GM21423 (cell line): ENCODE data around the gene AGPAT2.

Source experiments
- ATAC-seq: cut with Tn5 transposase; IDR thresholded peaks from one replicate; pipeline ENCODE4 v1.9.1; 2021; ENCODE audit warnings: mild to moderate bottlenecking, moderate library complexity; ENCODE audit not compliant: unreplicated experiment

Gene AGPAT2

DNA sequence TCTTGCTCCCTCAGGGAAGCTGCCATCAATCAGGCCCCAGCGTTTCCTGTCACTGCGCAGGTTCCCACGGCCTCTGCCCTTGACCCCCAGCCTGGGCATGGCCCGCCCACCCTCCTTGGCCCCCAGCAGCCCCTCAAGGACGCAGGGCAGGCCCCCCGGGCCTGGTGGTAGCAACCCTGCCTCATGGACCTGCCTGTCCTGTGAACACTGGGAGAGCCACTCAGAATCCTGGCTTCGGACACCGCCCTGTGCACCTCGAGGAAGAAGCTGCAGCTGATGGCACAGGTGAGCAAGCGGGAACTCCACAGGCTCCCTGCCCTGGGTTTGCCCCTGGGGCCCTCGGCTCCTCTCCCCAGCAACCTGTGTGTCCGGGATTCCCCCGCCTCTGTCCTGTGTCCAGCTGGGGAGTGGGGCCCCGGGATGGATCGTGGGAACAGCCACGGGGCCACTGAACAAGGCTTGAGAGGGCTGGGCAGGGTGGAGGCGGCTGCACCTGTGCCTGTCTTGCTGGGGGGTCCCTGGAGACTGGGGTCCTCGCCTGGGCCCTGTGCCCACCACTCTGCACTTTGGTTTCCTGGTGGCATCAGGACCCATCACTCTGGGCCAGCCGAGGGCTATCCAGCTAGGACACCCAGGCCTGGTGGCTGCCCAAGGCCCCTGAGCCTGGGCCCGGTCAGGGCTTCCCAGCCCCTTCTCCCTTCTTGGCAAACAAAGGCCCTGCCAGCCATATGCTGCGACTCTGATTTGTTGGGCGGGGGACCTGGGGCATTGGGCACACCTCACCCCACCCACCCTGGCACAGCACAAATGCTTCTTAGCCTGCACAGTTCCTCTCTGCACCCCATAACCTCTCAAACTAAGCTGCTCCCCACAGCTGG, 58.0 kb downstream of the AGPAT2 start:
- ATAC-seq = no peak

DNA sequence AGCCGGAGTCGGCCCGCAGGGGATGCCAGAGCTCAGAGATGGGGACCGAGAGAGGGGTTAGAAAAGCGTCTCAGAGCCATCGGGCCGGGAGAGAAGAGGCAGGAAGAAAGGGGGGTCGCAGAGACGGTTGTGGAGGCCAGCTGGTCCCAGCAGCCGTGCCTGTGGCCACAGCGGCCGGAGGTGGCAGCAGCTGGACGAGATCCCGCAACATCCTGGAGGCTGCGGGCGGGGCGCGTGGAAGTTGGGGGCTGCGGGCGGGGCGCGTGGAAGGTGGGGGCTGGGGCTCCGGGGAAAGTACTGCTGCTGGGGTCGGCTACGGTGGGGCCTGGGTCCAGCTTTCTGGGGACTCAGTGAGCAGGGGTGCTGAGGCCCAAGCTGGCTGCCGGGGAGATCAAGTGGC, 59.0 kb downstream of the AGPAT2 start:
- no peak for ATAC-seq

DNA sequence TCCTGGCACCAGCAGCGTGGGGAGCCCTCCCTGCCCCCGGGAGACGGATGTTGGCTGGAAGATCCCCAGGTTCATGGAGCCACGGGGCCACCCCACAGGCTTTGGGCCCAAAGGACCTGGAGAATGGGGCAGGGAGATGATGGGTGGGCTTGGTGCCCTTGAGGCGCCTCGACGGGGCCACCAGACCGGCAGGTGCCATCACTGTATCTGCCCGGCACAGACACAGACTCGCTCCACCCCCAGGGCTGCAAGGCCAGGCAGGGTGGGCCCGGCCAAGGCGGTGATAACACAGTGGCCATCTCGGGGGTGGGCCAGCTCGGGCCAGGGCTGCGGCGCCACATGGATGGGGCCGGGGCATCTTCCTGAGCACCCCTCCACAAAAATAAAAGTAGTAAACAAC, 59.6 kb downstream of the AGPAT2 start:
- no peak for ATAC-seq

DNA sequence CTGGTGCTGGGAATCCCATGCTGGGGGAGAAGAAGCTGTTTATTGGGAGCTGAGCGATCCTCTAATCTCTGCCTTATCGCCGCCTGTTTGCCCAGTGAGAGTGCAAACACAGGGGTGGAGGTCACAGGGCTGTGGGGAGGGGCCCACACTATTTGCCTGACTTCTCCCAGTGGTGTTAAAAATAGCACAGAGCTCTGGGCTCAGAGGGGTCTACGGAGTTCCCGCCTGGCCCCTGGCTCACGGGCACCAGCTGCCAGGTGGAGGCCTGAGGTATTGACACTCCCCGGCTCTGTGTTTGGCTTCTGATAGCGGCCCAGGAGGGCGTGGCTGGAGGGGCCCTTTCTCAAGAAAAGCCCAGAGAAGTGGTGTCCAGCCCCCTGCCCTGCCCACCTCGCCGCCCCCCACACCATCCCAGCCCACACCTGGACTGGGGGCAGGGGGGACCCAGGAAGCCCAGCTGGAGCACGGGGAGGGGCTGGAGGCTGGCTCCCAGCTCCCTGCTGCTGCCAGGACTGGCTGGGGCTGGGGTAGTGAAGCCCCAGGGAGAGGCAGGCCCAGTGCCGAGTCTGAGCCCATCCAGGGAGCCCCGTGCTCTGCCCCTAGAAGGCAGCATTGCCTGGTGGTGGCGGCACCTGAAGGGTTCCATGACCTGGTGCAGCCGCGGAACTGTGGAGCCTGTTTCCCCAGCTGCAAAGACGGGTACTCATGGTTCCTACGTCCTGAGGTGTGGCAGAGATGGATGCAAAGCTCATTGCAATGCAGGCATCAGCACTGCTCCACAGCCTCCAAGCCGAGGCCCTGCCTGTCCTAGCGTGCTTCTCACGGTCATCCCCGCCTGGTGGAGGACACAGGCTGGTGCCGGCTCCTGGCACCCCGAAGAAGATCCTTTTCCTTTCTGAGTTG, 60.3 kb downstream of the AGPAT2 start:
- ATAC-seq = no peak

DNA sequence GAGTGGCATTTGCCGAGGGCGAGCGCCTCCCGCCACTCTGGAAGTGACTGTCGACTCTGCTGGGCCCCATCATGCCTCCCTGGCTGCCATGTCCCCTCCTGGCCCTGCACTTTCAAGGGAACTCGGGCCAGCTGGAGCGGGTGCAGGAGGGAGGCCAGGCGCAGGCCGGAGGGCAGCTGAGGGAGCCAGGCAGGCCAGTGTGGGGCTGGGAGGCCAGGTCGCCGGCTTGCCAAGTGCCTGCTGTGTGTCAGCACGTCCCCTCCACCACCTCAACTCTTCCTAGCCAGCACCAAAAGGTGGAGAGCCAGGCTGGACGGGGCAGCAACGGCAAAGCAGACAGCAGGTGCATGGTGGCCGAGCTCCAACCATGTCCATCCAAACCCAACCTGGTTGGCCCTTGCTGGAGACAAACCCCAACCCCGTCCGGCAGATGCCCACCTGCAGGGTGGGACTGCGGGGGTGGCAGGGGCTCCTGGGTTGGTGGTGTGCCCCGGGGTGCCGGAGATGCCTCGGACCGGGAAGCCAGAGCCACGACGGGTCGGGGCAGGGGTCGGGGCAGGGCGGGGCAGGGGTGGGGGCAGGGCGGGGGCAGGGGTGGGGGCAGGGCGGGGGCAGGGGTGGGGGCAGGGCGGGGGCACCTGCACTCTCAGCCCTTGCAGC, 61.1 kb downstream of the AGPAT2 start:
- no peak for ATAC-seq

DNA sequence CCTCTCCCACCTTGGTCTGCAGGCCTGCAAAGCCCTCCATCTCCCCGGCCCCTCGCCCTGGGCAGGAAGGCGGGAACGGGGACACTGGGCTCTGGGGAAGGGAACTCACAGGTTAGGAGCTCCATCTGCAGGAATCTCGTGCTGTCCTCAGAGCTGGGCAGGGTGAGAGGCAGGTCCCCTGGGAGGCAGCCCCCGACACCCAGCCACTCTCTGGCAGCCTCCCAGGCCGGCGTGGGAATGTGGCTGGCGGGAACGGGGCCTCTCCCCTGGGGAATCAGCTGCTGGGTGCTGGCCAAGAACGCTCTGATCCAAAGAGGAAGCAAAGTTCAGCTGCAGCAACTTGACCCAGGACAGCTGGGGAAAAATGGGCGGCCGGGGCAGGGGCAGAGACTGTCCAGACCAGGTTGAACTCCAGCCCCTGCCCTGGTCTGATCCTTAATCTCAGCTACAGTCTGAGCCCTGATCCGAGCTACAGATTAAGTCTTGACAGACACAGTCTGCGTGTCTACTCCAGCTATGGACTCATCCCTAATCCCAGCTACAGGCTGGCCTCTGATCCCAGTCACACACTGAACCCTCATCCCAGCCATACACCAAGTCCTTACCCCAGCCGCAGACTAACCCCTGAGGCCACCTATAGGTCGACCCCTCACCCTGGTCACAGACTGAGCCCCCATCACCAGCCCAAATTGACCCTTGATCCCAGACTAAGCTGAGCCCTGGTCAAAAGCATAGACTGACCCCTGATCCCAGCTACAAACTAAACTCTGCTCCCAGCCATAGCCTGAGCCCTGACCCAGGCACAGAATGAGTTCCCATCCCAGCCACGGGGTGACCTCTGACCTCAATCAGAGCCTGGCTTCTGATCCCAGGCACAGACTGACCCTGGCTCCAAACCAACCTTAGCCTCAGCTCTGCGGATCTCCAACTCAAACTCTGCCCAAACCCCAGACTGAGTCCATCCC, 61.9 kb downstream of the AGPAT2 start:
- no peak for ATAC-seq

DNA sequence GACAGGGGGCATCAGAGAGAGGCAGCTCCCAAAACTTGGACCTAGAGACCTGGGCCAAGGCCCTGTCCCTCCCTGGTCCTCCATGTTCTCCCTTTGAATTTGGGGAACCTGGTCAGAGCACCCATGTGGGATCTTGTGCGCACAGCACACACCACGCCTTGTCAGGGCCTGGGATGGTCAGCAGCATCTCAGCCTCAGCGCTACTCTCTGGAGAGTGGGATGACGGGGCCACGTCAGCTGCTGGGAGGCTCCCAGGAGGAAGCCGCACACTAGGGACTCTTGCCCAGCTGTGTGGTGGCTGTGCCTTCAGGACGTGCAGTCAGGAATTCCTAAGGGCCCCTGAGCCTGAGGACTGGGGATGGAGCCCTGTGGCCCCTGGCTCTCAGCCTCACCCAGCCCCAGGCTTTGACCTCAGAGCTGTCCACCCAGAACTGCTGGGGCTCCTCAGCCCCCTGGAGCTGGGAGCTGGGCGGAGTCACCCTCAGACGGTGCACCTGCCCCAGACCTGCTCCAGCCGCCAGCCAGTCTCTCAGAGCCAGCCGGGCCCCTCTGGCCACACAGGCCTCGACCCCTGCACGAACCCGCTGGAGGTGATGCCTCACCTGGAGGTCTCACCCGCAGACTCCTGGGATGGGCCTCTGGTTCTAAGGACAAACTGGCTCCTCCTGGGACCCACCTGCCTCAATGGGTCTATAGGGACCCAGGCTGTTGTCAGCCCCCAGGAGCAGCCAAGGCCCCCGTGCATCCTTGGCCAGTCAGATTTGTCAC, 62.9 kb downstream of the AGPAT2 start:
- ATAC-seq = no peak

DNA sequence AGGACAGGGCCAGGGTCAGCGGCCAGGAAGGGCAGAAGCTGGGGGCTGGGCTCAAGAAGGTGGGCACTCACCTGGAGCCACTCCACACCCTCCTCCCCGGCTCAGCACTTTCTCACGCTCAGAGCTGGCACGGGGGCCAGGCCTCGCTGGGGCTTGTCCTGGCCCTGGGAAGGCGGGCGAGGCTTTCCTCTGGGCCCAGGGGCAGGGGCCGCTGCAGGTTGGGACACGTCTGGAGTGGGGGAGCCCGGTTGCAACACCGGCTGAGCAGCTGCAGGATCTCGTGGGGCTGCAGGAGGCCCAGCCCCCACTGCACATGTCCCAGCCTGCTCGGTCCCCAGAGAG, 63.4 kb downstream of the AGPAT2 start:
- no peak for ATAC-seq
